NCI-H2171 treated with DMSO at 0.1 percent for 48 hours (cell line): Measurements from ENCODE around the gene DNAJB11.
A peak's percentile ranks its signal among the peaks of the same experiment; 100 is the strongest.
"Not testable (repeated sequence)": the region's sequence is repeated elsewhere in the genome, so short reads cannot be mapped to it uniquely, and the experiment has no call there.

Experiments used
- DNase-seq: peaks from one replicate; lab custom pipeline; 2025; lab: John Stamatoyannopoulos, UW

Gene DNAJB11

DNA sequence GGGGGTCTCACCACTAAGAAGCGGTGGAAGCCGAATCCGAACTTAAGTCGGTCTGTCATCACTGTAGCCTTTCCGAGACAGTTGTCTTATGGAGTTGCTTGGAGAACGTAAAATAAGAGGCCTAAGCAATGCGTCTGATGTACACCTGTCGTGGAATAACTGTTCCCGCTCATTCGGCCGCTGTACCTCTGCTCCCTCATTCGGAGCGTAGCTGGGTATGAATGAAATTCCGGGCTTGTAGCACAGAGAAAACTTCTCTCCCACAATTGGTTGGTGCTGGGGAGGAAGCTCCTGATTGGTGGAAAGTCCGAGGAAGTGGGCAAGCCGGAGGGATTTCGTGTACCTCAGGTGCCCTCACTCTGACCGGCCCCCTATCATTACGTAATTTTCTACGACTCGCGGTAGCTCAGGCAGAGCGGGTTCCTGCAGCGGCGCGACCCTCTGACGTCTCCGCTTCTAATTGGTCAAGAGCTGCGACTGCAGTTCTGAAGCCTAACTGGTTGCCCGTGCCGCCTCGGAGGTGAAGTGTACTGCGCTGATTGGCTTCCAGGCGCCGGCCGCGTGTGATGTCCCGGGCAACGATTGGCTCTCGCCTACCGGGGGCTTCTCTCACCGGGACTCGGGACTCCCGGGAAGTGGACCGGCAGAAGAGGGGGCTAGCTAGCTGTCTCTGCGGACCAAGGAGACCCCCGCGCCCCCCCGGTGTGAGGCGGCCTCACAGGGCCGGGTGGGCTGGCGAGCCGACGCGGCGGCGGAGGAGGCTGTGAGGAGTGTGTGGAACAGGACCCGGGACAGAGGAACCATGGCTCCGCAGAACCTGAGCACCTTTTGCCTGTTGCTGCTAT lies at the start of gene DNAJB11:
Gene DNAJB11, plus strand, starts transcription at position 625 of the 845 bp plus-strand sequence. Its CDS starts 178 bp downstream, at position 803.
- DNase-seq, result peak; percentile 99

DNA sequence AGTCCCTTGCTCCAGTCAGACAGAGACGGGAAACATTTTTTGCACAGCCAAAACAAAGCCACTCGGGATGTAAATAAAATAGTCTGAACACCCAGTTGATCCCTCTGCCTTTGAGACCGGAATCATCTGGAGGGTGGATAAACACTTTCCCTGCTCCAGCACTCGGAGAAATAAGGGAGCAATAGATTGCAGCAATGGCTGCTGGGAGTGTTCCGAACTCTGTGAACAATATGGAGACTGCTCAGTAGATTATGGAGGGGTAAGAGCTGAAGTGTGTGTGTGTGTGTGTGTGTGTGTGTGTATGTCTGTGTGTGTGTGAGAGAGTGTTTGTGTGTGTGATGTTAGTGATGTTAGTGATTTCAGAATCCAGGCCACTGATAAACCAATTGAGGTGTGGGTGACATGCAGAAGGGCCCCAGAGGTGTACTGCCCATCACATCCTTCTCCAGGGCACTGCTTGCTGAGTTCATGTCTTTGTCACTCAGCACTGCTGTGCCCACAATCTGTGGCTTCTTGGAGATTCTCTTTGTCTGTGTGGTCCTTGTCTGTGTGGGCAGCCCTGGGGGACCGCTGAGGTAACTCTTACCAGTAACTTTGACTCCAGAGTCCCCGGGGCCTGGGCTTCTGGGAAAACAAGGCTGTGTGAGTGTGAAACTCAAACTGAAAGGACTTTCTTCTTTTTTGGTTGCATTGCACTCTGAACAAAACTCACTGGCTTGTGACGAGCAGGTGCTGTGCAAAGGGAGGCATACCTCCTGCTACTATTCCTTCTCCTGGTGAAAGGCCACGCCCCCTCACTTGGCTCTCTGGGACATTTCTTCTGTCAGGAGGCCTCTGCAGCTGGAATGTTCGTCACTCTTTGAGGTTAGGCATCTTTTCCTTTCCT lies 49.3 kb upstream of the DNAJB11 start:
- DNase-seq, result no peak

DNA sequence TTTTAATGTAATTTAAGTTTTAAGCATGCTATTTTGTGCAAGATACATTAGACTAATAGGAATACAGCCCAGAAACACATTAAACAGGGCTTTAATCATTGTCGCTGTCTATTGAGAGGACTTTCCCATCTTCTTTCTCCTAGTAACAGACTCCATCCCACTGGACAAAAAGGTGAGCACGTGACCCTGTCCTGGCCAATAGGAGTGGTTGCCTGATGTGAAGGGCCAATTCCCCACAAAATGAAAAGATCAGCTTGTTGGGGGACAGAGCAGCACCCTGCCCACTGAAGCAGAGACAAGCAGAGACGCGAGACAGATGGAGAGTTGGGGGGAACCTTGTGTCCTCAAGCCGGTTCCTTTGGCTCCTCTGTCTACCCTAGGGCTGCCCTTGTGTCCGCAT lies 47.5 kb upstream of the DNAJB11 start:
- no peak for DNase-seq

DNA sequence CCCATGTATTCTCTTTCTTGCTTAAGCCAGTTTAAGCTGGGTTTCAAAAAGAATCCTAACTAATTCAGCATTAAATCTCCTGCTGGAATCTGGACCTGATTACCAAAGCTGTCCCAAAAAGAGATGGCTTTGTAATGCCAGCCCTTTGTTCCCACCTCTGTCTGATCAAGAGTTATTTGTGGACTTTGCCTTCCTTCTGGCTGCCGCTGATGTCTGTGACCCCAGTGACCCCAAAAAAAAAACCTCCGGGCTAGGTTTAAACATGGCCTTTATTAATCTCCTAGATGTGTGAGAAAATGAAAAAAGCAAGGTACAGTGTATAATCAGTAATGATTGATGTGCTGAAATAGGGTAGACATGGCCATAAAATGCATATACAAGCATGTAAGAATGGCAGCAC lies 47.1 kb upstream of the DNAJB11 start:
- no peak for DNase-seq

- DNase-seq, result no peak
Observed at GRCh38 chr3:186524616-186525015, 45.9 kb upstream of the DNAJB11 start.

DNA sequence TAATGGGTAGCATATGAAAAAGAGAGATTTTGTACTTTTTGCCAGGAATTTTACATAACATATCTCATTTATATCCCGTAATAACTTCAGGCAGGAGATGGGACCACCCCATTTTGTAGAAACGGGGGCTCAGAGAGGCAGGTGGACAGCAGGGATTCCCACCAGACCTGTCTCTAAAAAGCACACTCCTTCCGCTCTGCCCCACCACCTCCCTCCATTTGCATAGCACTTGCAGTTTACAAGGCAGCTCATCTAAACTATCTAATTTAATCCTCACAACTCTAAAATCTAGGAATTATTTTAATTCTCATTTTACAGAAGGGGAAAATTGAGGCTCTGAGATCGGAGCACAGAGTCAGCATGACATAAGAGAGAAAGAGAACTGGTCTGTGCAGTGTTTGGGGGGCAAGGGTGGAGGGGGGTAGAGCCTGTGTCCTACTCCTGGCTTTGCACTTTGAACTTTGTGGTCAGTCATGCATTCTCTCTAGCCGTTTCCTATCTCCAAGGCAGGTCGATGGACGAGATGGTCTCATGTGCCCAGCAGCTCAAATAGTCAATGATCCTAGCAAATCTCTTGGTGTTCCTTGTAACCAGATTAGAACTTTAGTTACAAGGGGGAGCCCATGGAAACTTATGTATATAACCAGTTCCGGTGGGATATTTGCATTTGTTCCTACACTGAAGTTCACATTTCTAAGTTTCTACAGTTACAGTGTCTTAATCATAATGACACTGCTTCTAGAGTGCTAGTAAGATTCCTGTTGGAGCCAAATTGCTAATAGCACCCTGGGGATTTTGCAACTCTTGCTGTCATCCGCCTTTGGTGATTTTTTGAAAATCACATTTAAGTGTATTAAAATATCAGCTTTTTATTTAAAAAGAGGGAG lies 44.9 kb upstream of the DNAJB11 start:
- DNase-seq, result no peak

DNA sequence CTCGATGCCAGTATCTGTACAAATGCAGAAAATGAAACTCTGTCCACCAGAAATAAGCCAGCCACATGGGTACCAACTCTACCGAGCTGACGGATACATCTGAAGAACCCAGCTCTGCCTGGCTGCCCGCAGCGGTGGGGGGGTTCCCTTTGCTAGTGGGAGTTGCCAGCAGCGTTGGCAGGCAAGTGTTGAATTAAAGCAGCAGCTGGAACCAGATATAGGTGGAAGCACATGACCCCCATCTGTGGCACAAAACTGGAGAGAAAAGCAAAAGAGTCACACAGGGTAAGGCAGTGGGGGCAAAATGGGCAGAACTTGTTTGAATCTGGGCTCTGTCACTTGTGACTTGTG lies 44.3 kb upstream of the DNAJB11 start:
- DNase-seq, result peak; percentile 19

DNA sequence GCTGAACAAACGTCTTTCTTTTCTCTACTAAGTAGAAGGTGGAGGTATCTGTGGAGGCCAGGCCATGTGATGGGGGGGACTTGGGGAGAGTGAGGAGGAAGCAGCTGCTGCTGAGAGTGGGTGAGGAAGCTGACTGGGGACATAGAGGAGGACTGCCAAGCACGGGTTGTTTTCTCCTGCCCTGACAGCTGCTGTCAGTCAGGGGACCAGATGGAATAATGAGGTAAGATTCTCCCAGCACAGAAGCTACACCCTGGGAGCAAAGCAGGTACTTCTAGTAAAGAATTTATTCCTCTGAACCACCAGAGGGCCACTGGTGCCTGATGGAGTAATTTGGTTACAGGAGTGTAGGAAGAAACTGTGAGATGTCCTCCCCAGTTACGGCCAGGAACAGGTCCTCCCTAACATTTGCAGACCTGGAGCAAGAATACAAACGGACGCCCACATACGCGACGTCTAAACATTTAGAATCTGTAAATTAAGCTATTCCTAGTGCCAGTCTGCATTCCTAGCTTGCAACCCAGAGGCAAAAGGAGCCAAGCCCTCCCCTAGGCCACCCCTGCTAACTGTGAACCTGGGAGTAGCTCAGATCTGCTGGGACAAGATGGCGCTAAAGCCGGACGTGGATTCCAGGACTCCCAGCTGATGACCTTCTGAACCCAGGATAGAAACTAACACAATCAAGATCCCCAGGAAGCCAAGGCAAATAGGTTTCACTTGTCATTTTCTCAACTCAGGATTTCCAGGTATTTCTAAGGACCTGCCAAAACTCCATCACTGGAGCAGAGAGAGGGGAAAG lies 41.1 kb upstream of the DNAJB11 start:
- DNase-seq, result peak; percentile 88

GRCh38 chr3:186530415-186530814 lies 40.1 kb upstream of the DNAJB11 start:
- no peak for DNase-seq

DNA sequence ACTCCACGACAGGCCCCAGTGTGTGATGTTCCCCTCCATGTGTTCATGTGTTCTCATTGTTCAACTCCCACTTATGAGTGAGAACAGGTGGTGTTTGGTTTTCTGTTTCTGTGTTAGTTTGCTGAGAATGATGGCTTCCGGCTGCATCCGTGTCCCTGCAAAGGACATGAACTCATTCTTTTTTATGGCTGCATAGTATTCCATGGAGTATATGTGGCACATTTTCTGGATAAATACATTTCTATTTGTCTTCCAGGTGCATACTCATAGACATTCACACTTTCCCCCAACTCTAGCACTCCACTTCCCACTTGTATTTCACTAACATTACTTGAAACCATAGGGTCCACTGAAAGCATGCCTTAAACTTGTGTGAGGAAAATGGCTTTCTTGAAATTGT lies 38.8 kb upstream of the DNAJB11 start:
- DNase-seq, result not testable (repeated sequence)

DNA sequence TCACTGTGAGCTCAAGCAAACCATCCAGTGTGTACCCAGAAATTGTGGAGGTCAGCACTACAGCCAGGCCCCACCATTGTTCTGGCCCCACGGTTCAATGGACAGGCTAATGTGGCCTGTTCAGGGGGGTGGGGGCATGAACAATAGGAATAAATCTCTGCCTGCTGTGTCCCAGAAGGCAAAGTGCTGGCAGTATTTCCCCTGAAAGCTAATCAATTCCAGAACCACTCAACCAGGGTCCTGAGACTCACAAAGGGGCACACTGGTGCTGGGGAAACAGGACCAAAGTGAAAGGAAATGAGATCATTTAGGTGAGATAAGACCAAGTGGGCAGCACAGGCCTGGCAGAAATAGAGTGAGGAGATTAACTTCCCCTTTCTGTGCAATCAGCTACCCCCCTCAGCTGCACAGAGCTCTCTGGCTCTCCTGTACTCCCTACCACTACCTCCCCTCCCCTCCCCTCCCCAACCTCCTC lies 37.9 kb upstream of the DNAJB11 start:
- no peak for DNase-seq

- no peak for DNase-seq
Observed at GRCh38 chr3:186534113-186534669, 36.3 kb upstream of the DNAJB11 start.

- DNase-seq, result no peak
Observed at GRCh38 chr3:186536883-186537844, 33.4 kb upstream of the DNAJB11 start.

DNA sequence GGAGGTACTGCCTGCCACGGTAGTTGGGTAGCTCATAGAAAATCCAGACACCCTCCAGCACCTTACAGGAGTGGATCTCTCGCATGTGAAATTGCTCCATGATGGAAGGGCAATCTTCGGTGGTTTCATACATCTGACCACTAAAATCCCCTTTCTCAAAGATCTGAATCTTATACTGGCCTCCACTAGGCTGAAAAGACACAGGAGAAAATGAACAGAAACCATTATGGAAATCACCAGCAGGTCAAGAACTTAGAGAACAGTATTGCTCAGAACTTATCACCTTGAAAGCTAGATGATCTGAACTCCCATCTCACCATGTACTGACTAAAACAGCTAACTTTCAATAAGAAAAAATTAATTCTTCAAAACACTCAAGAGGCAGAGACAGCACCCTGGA lies 31.7 kb upstream of the DNAJB11 start:
- no peak for DNase-seq

DNA sequence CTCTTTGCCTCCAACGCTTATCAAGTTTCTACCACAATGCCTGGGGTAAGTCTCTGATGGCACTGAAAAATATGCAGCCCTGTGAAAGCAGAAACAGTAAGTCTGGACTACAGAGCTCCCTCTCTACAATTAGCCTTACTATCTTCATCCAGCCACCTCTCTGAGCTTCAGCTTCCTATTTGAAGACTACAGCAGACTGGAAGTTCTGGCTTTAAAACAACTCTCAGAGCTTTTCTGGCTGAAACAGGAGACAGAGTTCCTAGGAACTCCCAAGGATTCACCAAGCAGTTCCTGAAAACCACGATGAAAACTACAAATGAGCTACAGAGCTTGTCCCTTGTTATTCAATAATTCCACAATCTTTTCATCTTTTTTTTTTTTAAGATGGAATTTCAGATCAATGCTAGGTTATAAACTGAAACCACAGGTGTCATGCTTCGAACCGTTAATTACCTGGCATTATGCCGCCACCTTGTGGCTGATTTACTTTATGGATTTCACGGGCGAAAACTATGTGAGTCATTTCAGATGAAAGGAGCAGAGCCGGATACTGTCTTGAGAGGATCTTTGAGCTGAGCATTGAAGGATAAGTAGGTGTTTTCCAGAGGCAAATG lies 30.2 kb upstream of the DNAJB11 start:
- peak; percentile 55 for DNase-seq

DNA sequence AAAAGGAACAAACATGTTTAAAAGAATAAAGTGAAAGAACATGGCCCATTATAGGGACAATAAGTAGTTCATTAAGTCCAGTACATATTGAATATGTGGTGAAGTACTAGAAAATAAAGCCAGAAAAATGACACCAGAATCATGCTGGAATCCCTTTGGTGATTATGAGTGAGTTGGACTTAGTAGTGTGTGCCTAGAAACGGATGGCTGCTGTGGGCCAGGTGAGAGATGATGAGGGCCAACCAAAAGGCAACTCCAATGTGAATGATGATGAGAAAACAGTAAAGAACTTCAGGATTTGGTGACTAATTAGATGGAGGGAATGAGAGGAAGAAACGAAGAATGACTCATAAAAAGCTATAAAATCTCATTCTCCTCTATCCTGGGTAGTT lies 29.7 kb upstream of the DNAJB11 start:
- no peak for DNase-seq

DNA sequence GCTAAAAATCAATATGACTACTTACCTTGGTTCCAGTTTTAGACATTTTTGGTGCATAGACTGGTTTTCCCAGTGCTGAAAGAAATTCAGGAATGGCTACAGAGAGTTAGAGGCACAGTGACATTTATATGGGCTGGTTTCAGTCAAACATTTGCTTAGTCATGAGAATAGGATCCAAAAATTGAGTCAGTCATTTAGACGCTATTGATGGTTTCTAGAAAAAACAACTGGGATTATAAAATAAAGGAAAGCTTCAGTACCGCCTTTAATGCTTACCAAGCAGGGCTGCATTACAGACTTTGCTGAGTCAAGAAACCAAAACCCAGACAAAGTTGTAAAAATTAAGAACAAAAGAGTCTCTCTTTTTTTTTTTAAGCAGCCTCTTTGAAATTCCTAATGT lies 26.2 kb upstream of the DNAJB11 start, which contains the start of gene CRYGS:
Gene CRYGS, minus strand, starts transcription at position 100 of the 400 bp plus-strand sequence. Its CDS starts 54 bp downstream, at position 46.
- DNase-seq, result no peak

DNA sequence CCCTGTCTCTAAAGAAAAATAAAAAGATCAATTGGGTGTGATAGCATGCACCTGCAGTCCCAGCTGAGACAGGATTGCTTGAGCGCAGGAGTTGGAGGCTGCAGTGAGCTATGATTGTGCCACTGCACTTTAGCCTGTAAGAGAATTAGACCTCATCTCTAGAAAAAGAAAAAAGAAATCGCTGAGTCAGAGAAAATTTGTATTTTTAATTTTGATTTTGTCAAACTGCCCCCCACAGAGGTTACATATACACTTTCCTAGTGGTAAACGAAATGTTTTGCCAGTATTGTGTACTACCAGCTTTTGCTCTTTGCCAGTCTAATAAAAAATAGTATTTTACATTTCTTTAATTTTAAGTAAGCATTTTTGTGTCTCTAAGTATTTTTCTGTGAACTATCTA lies 21.0 kb upstream of the DNAJB11 start:
- DNase-seq, result no peak

DNA sequence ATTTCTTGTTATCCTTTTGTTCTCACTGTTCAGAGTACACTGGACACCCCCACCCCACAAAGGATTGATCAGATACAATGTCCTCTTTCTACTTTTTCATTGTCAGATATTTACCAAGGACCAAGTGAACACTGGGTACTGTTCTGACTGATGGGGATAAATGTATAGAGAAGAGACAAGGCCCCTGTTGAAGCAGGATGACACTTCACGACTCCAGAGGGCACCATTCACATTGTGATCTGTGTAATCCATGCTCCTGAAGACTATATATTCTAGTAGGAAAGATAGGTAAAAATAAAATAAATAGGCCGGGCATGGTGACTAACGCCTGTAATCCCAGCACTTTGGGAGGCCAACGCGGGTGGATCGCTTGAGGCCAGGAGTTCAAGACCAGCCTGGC lies 19.1 kb upstream of the DNAJB11 start:
- no peak for DNase-seq
